Measurements from ENCODE around the gene CXXC4.

GRCh38 chr4:104490096-104490769 lies 4.5 kb downstream of the CXXC4 start:
- TF ChIP-seq, protein P1, sequence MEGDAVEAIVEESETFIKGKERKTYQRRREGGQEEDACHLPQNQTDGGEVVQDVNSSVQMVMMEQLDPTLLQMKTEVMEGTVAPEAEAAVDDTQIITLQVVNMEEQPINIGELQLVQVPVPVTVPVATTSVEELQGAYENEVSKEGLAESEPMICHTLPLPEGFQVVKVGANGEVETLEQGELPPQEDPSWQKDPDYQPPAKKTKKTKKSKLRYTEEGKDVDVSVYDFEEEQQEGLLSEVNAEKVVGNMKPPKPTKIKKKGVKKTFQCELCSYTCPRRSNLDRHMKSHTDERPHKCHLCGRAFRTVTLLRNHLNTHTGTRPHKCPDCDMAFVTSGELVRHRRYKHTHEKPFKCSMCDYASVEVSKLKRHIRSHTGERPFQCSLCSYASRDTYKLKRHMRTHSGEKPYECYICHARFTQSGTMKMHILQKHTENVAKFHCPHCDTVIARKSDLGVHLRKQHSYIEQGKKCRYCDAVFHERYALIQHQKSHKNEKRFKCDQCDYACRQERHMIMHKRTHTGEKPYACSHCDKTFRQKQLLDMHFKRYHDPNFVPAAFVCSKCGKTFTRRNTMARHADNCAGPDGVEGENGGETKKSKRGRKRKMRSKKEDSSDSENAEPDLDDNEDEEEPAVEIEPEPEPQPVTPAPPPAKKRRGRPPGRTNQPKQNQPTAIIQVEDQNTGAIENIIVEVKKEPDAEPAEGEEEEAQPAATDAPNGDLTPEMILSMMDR (IDR thresholded peaks at IDR 0.05): no peak
- no peak for TF ChIP-seq POLR2A (IDR thresholded peaks at IDR 0.05)
